Brain microvascular endothelial cell (primary cell): ENCODE data around the gene CAMK1D.
"Not testable (repeated sequence)": the region's sequence is repeated elsewhere in the genome, so short reads cannot be mapped to it uniquely, and the experiment has no call there.

Experiments
- DNase-seq: peaks from one replicate; pipeline ENCODE4 v3.0.0-alpha.2; 2020
- H3K27ac ChIP-seq: fragments of 250-450 bp; sonication (Bioruptor Pico); 2 replicates; pipeline ENCODE4 v1.5.1; 2020; ENCODE audit warnings: mild to moderate bottlenecking, moderate library complexity
- H3K27me3 ChIP-seq: fragments of 250-450 bp; sonication (Bioruptor Pico); replicated peaks from 2 replicates; pipeline ENCODE4 v1.5.1; 2020; ENCODE audit warnings: mild to moderate bottlenecking
- H3K36me3 ChIP-seq: fragments of 250-450 bp; sonication (Bioruptor Pico); replicated peaks from 2 replicates; pipeline ENCODE4 v1.5.1; 2020; ENCODE audit warnings: mild to moderate bottlenecking
- H3K4me3 ChIP-seq: 2 replicates; pipeline ENCODE4 v1.5.1; 2011; ENCODE audit warnings: low read depth, mild to moderate bottlenecking, control low read depth, low read length, moderate library complexity
- CTCF ChIP-seq: IDR thresholded peaks from 2 replicates; pipeline ENCODE4 v1.5.1; 2011; ENCODE audit warnings: low read depth, mild to moderate bottlenecking, moderate library complexity, low read length, control low read depth, inconsistent platforms; ENCODE audit errors: missing control alignments
- in situ Hi-C: cut with HindIII; loops from 2 replicates; pipeline ENCODE4 v1.10.0; 2017; ENCODE audit warnings: low sequenced_read_pairs, low pct_ligation_motif_present

The CAMK1D gene

GRCh38 chr10:12327476-12327875 is 21.9 kb upstream of the CAMK1D start:
- TF ChIP-seq CTCF: no peak

GRCh38 chr10:12328312-12328711 is 21.0 kb upstream of the CAMK1D start:
- in situ Hi-C loops, H3K4me3 ChIP-seq, H3K27me3 ChIP-seq, DNase-seq, H3K27ac ChIP-seq, H3K36me3 ChIP-seq: not testable (repeated sequence)

More at GRCh38 chr10:12327476-12327875, 21.9 kb upstream of the CAMK1D start:
- Histone ChIP-seq H3K36me3 (no peaks in the 10 kb centered on the region), H3K4me3 (no peak overlapping the region), H3K27ac (no peak overlapping the region), H3K27me3 (no peaks in the 10 kb centered on the region)
- no peak for DNase-seq
- in situ Hi-C loops: no loop called here

- peak overlapping the region; percentile 99 for H3K27ac ChIP-seq
- DNase-seq: peak; percentile 52
- in situ Hi-C loops: no loop called here
- no peak for TF ChIP-seq CTCF
- H3K36me3 ChIP-seq: no peaks in the 10 kb centered on the region
- no peaks in the 10 kb centered on the region for H3K27me3 ChIP-seq
- no peak overlapping the region for H3K4me3 ChIP-seq
These were observed 16.6 kb upstream of the CAMK1D start for GRCh38 chr10:12332572-12333379.

- Histone ChIP-seq H3K27ac (peak overlapping the region; percentile 99), H3K36me3 (no peaks in the 10 kb centered on the region), H3K4me3 (peak overlapping the region; percentile 17), H3K27me3 (no peaks in the 10 kb centered on the region)
- in situ Hi-C loops: no loop called here
- no peak for TF ChIP-seq CTCF
- DNase-seq: peak; percentile 99
These were observed 15.8 kb upstream of the CAMK1D start for GRCh38 chr10:12333380-12334185.

GRCh38 chr10:12334186-12334530 is 15.2 kb upstream of the CAMK1D start:
- no peak for DNase-seq
- in situ Hi-C loops: no loop called here
- Histone ChIP-seq H3K27me3 (no peaks in the 10 kb centered on the region), H3K36me3 (no peaks in the 10 kb centered on the region), H3K4me3 (no peak overlapping the region), H3K27ac (peak overlapping the region; percentile 99)
- TF ChIP-seq CTCF: no peak

GRCh38 chr10:12335169-12335568 is 14.2 kb upstream of the CAMK1D start:
- in situ Hi-C loops, H3K4me3 ChIP-seq, H3K27ac ChIP-seq, H3K36me3 ChIP-seq, DNase-seq, H3K27me3 ChIP-seq: not testable (repeated sequence)
